ENCODE data around the gene LRP6. TPM values are rescaled to one million over a fixed set of nuclear protein-coding genes. Genes with fewer than 3 reads are reported as not detected.
A peak's percentile ranks its signal among the peaks of the same experiment; 100 is the strongest.

Gene LRP6
- total RNA-seq, 1 donor from 2014 or later: 41.9 TPM

GRCh38 chr12:12088147-12088546, 178.7 kb downstream of the LRP6 start:
- Mint-ChIP-seq H3K36me3 (ENCODE audit: unreplicated experiment) (peaks cover 1% of the 10 kb centered on the region), H3K27ac (ENCODE audit: unreplicated experiment) (no peak overlapping the region), H3K4me1 (ENCODE audit: unreplicated experiment) (peaks cover 40% of the 10 kb centered on the region)

GRCh38 chr12:12087693-12088034, 179.2 kb downstream of the LRP6 start:
- H3K27ac Mint-ChIP-seq (ENCODE audit: unreplicated experiment): no peak overlapping the region
- no peaks in the 10 kb centered on the region for H3K9me3 Mint-ChIP-seq (ENCODE audit: unreplicated experiment)
- peaks cover 1% of the 10 kb centered on the region for H3K36me3 Mint-ChIP-seq (ENCODE audit: unreplicated experiment)

More at GRCh38 chr12:12088147-12088546, 178.7 kb downstream of the LRP6 start:
- Mint-ChIP-seq H3K9me3 (ENCODE audit: unreplicated experiment) (no peaks in the 10 kb centered on the region), H3K4me3 (ENCODE audit: unreplicated experiment) (no peak overlapping the region), H3K27me3 (ENCODE audit: unreplicated experiment) (no peaks in the 10 kb centered on the region)
- no peak for TF ChIP-seq CTCF (IDR thresholded peaks at IDR 0.05)
- peak; percentile 68 for DNase-seq (ENCODE audit: extremely low spot score, unreplicated experiment)

GRCh38 chr12:12086973-12087692, 179.7 kb downstream of the LRP6 start:
- no peak for TF ChIP-seq CTCF (IDR thresholded peaks at IDR 0.05)
- no peak overlapping the region for H3K4me3 Mint-ChIP-seq (ENCODE audit: unreplicated experiment)
- no peaks in the 10 kb centered on the region for H3K9me3 Mint-ChIP-seq (ENCODE audit: unreplicated experiment)
- no peak overlapping the region for H3K27ac Mint-ChIP-seq (ENCODE audit: unreplicated experiment)
- peaks cover 30% of the 10 kb centered on the region for H3K4me1 Mint-ChIP-seq (ENCODE audit: unreplicated experiment)
- no peak for DNase-seq (ENCODE audit: extremely low spot score, unreplicated experiment)
- H3K36me3 Mint-ChIP-seq (ENCODE audit: unreplicated experiment): peaks cover 1% of the 10 kb centered on the region
- H3K27me3 Mint-ChIP-seq (ENCODE audit: unreplicated experiment): no peaks in the 10 kb centered on the region

More at GRCh38 chr12:12087693-12088034, 179.2 kb downstream of the LRP6 start:
- Mint-ChIP-seq H3K4me1 (ENCODE audit: unreplicated experiment) (peaks cover 35% of the 10 kb centered on the region), H3K27me3 (ENCODE audit: unreplicated experiment) (no peaks in the 10 kb centered on the region), H3K4me3 (ENCODE audit: unreplicated experiment) (no peak overlapping the region)
- peak; percentile 54 for DNase-seq (ENCODE audit: extremely low spot score, unreplicated experiment)
- TF ChIP-seq CTCF (IDR thresholded peaks at IDR 0.05): no peak

GRCh38 chr12:12086362-12086761, 180.5 kb downstream of the LRP6 start:
- no peak for TF ChIP-seq CTCF (IDR thresholded peaks at IDR 0.05)
- Mint-ChIP-seq H3K36me3 (ENCODE audit: unreplicated experiment) (peaks cover 1% of the 10 kb centered on the region), H3K27me3 (ENCODE audit: unreplicated experiment) (no peaks in the 10 kb centered on the region), H3K27ac (ENCODE audit: unreplicated experiment) (no peak overlapping the region), H3K4me1 (ENCODE audit: unreplicated experiment) (peaks cover 23% of the 10 kb centered on the region), H3K9me3 (ENCODE audit: unreplicated experiment) (no peaks in the 10 kb centered on the region), H3K4me3 (ENCODE audit: unreplicated experiment) (no peak overlapping the region)
- DNase-seq (ENCODE audit: extremely low spot score, unreplicated experiment): no peak

- no peak for DNase-seq (ENCODE audit: extremely low spot score, unreplicated experiment)
- Mint-ChIP-seq H3K9me3 (ENCODE audit: unreplicated experiment) (no peaks in the 10 kb centered on the region), H3K4me1 (ENCODE audit: unreplicated experiment) (peaks cover 16% of the 10 kb centered on the region), H3K27me3 (ENCODE audit: unreplicated experiment) (no peaks in the 10 kb centered on the region), H3K36me3 (ENCODE audit: unreplicated experiment) (no peaks in the 10 kb centered on the region), H3K4me3 (ENCODE audit: unreplicated experiment) (no peak overlapping the region), H3K27ac (ENCODE audit: unreplicated experiment) (no peak overlapping the region)
- no peak for TF ChIP-seq CTCF (IDR thresholded peaks at IDR 0.05)
These were observed 183.2 kb downstream of the LRP6 start for GRCh38 chr12:12083688-12084087.
